Calu3 (cell line): Measurements from ENCODE around the gene ASCC2. TPM values are rescaled to one million over a fixed set of nuclear protein-coding genes. Genes with fewer than 3 reads are reported as not detected.
"Not testable (repeated sequence)": the region's sequence is repeated elsewhere in the genome, so short reads cannot be mapped to it uniquely, and the experiment has no call there.

ENCODE experiments used
- BruUV-seq: library from RNA; stranded (reverse); fragments of 400-500 nt; replicated peaks from 2 replicates; lab custom pipeline; 2021; lab: Mats Ljungman, UMichigan
- CTCF ChIA-PET: fragments of 300-600 bp; sonication (Branson Sonifier 250); formaldehyde crosslinking; loops from one replicate; lab custom pipeline; 2022; ENCODE audit warnings: antibody characterized with exemption; lab: Charles Lee
- DNase-seq: peaks from one replicate; pipeline ENCODE4 v3.0.0; 2022
- H3K27ac Mint-ChIP-seq: one replicate; pipeline ENCODE4 v1.8.0; 2022; ENCODE audit warnings: mixed read lengths; ENCODE audit not compliant: unreplicated experiment
- H3K27me3 Mint-ChIP-seq: one replicate; pipeline ENCODE4 v1.8.0; 2022; ENCODE audit warnings: mixed read lengths; ENCODE audit not compliant: unreplicated experiment
- H3K36me3 Mint-ChIP-seq: one replicate; pipeline ENCODE4 v1.8.0; 2022; ENCODE audit warnings: mild to moderate bottlenecking, moderate library complexity, mixed read lengths; ENCODE audit not compliant: insufficient read depth, unreplicated experiment
- H3K4me1 Mint-ChIP-seq: one replicate; pipeline ENCODE4 v1.8.0; 2022; ENCODE audit warnings: mild to moderate bottlenecking, low read depth, mixed read lengths; ENCODE audit not compliant: unreplicated experiment
- H3K4me3 Mint-ChIP-seq: one replicate; pipeline ENCODE4 v1.8.0; 2022; ENCODE audit warnings: mild to moderate bottlenecking, low read depth, moderate library complexity, mixed read lengths; ENCODE audit not compliant: unreplicated experiment
- H3K9me3 Mint-ChIP-seq: one replicate; pipeline ENCODE4 v1.8.0; 2022; ENCODE audit warnings: low read depth, mixed read lengths; ENCODE audit not compliant: unreplicated experiment
- CTCF ChIP-seq: fragments of 200-600 bp; IDR thresholded peaks from one replicate; pipeline ENCODE4 v1.8.0; 2022; ENCODE audit warnings: antibody characterized with exemption; ENCODE audit not compliant: unreplicated experiment
- intact Hi-C: fragments of 100-400 bp; cut with micrococcal nuclease; formaldehyde crosslinking; loops from one replicate; pipeline ENCODE4 v1.10.0; 2022; ENCODE audit not compliant: unreplicated experiment
- total RNA-seq: library from RNA; stranded (reverse); gene quantifications from 2 replicates; pipeline ENCODE4 v1.2.3, GENCODE V29; 2022

ASCC2 gene
- total RNA-seq, 1 experiment from 2014 or later = 62.6 TPM

GRCh38 chr22:29867260-29867659 lies 29.2 kb upstream of the ASCC2 start:
- Mint-ChIP-seq H3K36me3 (peaks cover 4% of the 10 kb centered on the region), H3K27ac (no peak overlapping the region), H3K4me3 (no peak overlapping the region), H3K9me3 (no peaks in the 10 kb centered on the region), H3K4me1 (peaks cover 9% of the 10 kb centered on the region), H3K27me3 (no peaks in the 10 kb centered on the region)
- BruUV-seq = no TSS peak
- TF ChIP-seq CTCF = no peak
- intact Hi-C loops = no loop called here
- DNase-seq = no peak
- CTCF ChIA-PET = no interaction called here

- DNase-seq, H3K27me3 Mint-ChIP-seq, H3K36me3 Mint-ChIP-seq, intact Hi-C loops, BruUV-seq, H3K4me1 Mint-ChIP-seq, CTCF ChIA-PET, H3K4me3 Mint-ChIP-seq, H3K9me3 Mint-ChIP-seq, H3K27ac Mint-ChIP-seq: not testable (repeated sequence)
These were observed 27.5 kb upstream of the ASCC2 start for GRCh38 chr22:29865572-29865971.

DNA sequence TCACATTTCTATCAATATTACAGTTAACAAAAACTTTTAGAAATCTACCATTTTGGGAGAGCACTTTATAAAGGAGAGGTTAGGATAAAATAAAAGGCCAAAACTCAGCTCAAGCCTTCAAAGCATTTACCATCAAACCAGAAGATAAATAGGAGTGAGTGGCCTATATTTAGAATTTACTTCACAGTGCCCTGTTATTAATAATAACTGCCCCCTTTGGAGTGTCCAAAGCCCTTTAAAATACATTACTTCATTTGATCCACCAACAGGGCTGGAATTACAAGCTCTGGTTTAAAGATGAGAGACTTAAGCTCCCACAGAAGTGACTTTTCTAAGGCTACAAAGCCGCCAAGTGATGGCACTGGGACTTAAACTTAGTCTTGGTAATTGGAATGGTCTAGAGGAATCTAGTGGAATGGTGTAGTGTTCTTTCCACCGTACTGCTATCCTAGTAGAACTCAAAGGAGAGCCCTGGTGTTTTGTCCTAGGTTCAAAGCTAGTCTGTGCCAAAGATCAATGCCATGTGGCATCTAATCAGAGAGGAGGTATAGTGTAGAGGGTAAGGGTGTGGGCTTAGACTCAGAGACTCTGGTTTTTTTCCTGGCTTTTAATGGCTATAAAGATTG lies 23.7 kb upstream of the ASCC2 start:
- CTCF ChIA-PET = interaction anchor here (0.5 to 1.2 kb wide), 3 partner anchors 24 to 464 kb away, joined by 3 to 4 read pairs (median 3); partner anchors contain the start of gene ASCC2
- H3K4me3 Mint-ChIP-seq = no peak overlapping the region
- H3K27me3 Mint-ChIP-seq = no peaks in the 10 kb centered on the region
- no peaks in the 10 kb centered on the region for H3K4me1 Mint-ChIP-seq
- H3K9me3 Mint-ChIP-seq = no peaks in the 10 kb centered on the region
- intact Hi-C loops = no loop called here
- no TSS peak for BruUV-seq
- TF ChIP-seq CTCF = no peak
- DNase-seq = no peak
- no peak overlapping the region for H3K27ac Mint-ChIP-seq
- H3K36me3 Mint-ChIP-seq = no peaks in the 10 kb centered on the region

- no peak overlapping the region for H3K27ac Mint-ChIP-seq
- no peaks in the 10 kb centered on the region for H3K9me3 Mint-ChIP-seq
- H3K36me3 Mint-ChIP-seq = no peaks in the 10 kb centered on the region
- CTCF ChIA-PET = no interaction called here
- no TSS peak for BruUV-seq
- H3K4me3 Mint-ChIP-seq = no peak overlapping the region
- no peak for TF ChIP-seq CTCF
- H3K27me3 Mint-ChIP-seq = no peaks in the 10 kb centered on the region
- intact Hi-C loops = no loop called here
- DNase-seq = no peak
- H3K4me1 Mint-ChIP-seq = no peaks in the 10 kb centered on the region
These were observed 22.1 kb upstream of the ASCC2 start for GRCh38 chr22:29860006-29860766.

GRCh38 chr22:29859030-29859429 lies 21.0 kb upstream of the ASCC2 start:
- DNase-seq, H3K36me3 Mint-ChIP-seq, CTCF ChIA-PET, H3K4me1 Mint-ChIP-seq, H3K9me3 Mint-ChIP-seq, H3K4me3 Mint-ChIP-seq, H3K27me3 Mint-ChIP-seq, intact Hi-C loops, BruUV-seq, H3K27ac Mint-ChIP-seq: not testable (repeated sequence)
